Stimulated activated CD8-positive, alpha-beta memory T cell treated with anti-CD3 and anti-CD28 coated beads, Interleukin-12 subunit alpha, Interleukin-12 subunit beta, amount 100 ng/mL, for 4 hours (primary cell): ENCODE measurements around the gene SPI1.
"Not testable (repeated sequence)": the region's sequence is repeated elsewhere in the genome, so short reads cannot be mapped to it uniquely, and the experiment has no call there.

ENCODE experiments used
- DNase-seq: peaks from one replicate; pipeline ENCODE4 v3.0.0-alpha.2; 2020; ENCODE audit warnings: low read depth

SPI1 gene

DNA sequence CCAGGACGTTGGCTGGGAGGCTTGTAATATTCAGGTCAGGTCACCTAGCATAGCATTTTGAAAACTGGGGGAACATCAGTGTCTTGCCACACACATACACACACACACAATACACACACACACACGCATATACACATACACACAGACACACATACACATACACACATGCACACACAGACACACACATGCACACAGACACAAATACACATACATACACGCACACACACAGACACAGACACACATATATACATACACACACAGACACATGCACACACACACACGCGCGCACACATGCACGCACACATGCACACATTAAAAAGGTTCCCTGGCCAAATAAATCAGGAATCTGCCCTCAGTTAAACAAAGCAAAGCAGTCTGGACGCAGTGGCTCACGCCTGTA, 38.3 kb downstream of the SPI1 start:
- no peak for DNase-seq

GRCh38 chr11:47338396-47339241, 39.7 kb downstream of the SPI1 start:
- no peak for DNase-seq

GRCh38 chr11:47337229-47337924, 41.0 kb downstream of the SPI1 start:
- DNase-seq: no peak

DNA sequence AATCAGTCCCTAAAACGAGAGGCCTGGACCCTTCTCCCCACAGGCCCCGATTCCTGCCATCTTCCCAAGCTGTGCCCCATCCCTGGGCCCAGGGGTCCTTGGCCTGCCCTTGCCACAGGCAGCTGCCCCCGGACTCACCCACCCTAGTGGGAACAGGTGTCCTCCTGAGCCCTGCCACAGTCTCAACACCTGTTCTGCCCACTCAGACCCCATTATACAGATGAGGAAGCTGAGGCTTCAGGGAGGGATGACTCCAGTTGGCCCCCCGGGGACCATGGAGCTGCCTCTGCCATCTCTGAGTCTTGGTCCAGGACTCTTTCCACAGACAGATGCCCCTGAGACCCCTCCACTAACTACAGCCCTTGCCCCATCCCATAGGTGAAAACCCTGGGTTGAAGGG, 41.8 kb downstream of the SPI1 start:
- no peak for DNase-seq

GRCh38 chr11:47335733-47336132, 42.6 kb downstream of the SPI1 start:
- no peak for DNase-seq

GRCh38 chr11:47334699-47335411, 43.5 kb downstream of the SPI1 start:
- DNase-seq: not testable (repeated sequence)

- DNase-seq: no peak
Measured at GRCh38 chr11:47333886-47334443, 44.4 kb downstream of the SPI1 start.

GRCh38 chr11:47333526-47333845, 44.9 kb downstream of the SPI1 start:
- DNase-seq: no peak

DNA sequence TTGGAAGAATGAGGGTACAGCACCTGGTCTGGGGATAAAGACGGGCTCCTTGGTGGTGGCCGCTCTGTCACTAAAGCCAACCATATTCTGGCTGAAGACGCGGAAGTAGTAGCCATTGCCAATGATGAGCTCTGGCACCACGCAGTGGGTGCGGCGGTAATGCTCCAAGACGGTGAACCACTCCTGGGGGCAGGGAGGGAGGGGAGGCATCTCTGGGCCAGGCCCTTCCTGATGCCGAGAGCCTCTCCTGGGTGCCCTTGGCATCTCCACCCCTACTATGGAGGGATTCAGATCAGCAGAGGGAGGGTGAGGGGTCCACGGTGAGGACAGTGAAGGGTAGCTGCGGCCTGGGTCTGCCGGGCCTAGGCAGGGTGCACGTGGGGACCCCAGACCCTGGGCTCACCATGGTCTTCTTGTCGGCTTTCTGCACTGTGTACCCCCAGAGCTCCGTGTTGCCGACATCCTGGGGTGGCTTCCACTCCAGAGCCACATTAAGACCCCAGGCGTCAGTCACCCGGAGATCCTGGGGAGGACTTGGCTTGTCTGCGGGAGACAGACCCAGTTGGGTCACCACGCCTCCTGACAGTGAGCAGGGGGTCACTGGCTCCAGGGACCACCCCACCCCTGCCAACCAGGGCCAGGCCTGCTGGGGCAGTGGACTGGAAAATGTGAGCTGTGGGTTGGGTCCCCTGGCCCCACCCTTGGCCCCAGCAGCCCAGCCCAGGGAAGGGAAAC, 45.4 kb downstream of the SPI1 start:
- DNase-seq: no peak

- DNase-seq: no peak
Measured at GRCh38 chr11:47332303-47332711, 46.0 kb downstream of the SPI1 start.

DNA sequence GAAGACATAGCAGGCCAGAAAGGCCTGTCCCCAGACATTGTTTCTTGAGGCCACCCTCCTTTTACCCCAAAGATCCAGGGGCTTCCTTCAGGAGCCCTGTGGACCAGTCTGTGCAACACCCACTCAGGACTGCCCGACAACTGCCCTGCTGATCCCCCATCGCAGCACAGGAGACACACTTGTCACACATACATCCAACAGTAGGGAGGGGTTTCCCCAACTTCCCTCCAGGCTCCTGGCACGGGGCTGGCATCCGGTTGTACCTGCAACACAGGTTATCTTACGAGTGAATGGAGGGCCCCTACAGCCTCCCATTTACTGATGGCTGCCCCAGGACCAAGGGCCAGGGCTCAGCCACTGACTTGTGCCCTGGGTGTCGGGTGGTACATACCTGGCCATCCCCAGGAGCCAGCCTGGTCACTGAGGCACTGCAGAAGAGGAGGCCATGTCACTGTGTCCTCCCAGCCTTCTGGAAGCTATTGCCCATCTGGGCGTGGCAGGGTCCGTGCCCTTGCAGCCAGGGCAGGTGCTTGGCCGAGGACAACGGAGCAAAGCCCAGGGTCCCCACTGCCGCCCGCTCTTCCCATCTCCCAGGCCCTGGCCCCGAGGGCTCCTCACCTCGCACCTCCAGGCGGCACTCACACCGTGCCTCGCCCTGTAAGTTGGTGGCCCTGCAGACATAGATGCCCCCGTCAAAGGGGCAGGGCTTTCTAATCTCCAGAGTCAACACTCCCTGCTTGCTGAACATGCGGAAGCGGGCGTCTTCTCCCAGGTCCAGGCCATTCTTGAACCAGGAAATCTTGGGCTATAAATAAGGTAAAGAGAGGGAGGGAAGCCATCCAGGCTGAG, 46.7 kb downstream of the SPI1 start:
- DNase-seq: no peak

DNA sequence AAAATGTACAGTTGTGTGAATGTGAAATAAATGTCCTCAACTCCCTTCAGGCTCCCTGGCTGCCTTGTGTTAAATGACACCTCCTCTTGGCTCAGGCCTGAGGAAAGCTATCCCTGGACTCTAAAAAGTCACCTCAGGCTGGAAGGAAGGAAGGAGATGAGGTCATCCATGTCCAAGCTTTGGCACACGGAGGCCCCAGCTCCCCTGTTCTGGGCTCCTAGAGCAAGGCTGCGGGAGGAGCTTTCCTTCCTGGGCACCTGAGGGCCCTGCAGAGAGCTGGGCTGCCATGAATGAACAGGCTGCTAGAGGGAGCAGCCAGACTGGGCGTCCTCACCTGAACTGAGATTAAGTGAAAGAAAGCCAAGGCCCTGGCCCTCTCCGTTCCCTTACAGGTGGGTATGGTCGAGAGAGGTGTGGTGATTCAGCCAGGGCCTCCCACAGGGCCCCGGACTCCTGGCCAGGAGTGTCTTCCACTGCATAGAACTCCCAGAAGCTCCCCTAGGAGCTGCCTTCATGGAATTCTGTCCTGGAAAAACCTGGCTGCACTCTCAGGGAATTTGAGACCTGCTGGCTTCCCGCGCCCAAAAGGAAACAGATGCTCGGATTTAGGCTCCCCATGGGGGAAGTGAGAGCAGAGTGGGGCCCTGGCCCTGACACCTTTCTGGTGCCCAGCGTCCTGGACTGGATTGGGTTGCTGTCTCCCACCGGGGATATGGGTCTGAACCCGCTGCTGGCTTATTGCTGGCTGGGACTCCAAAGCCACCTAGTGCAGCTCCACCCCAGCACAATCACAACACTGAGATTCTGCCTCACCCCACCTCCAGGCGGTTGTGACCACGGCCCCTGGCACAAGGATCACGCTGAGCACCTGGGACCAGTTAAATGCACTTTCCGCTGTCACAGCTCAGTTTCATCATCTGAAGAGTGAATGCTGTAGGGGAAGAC, 48.1 kb downstream of the SPI1 start:
- no peak for DNase-seq

DNA sequence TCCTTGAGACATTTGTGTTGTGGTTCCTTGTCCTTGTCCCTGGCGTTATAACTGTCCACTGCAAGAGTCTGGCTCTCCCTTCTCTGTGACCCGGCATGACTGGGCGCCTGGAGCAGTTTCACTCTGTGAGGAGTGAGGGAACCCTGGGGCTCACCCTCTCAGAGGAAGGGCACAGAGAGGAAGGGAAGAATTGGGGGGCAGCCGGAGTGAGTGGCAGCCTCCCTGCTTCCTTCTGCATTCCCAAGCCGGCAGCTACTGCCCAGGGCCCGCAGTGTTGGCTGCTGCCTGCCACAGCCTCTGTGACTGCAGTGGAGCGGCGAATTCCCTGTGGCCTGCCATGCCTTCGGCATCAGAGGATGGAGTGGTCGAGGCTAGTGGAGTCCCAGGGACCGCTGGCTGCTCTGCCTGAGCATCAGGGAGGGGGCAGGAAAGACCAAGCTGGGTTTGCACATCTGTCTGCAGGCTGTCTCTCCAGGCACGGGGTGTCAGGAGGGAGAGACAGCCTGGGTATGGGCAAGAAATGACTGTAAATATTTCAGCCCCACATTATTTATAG, 48.8 kb downstream of the SPI1 start:
- DNase-seq: no peak

DNA sequence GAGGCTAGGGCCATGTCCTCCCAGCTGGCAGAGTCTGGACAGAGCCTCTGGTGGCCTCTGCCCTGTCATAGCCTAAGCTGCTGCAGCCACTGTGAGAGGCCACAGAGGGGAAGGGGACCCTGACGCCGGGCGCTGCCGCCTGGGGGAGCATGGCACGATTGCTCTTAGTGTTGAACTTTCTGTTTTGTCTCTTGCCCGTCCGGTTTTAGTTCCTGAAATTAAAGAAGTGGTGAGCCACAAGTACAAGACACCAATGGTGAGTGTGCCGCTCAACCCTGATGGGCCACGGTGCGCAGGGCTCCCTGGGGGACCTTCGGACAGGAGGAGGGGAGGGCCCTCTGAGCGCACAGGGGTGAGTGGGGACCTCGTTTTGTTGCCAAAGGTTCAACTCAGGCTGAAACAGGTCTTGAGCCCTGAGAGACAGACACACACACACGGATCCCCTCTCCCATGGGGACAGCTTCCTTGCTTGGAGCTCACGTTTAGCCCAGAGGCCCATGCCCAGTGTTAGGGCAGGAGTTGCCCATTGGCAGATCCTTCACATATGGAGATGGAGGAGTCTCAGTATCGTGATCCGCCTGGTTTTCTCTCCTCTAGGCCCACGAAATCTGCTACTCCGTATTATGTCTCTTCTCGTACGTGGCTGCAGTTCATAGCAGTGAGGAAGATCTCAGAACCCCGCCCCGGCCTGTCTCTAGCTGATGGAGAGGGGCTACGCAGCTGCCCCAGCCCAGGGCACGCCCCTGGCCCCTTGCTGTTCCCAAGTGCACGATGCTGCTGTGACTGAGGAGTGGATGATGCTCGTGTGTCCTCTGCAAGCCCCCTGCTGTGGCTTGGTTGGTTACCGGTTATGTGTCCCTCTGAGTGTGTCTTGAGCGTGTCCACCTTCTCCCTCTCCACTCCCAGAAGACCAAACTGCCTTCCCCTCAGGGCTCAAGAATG, 49.6 kb downstream of the SPI1 start:
- no peak for DNase-seq

GRCh38 chr11:47327949-47328348, 50.4 kb downstream of the SPI1 start:
- no peak for DNase-seq

GRCh38 chr11:47327025-47327424, 51.3 kb downstream of the SPI1 start:
- no peak for DNase-seq

DNA sequence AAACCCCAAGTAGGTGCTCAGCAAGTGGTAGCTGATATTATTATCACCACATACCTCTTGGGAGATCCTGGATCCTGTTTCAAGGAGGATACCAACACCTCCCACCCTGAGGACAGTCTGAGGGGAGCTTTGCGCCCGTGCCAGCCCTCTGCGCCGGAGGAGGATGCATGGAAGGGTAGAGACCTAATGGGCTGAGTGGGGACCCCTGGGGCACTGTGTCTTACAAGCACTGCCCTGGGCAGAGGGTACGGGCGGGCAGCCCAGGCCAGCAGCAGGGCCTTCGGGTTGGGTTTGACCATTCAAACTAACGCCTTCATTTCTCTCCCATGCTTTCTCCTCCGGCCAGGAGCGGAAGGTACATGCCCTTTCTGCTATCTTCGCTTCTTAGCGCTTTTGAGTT, 52.1 kb downstream of the SPI1 start:
- no peak for DNase-seq

GRCh38 chr11:47325271-47326041, 52.9 kb downstream of the SPI1 start:
- DNase-seq: no peak
